OCI-LY7 (cell line): ENCODE measurements around the gene MMP15. TPM values are rescaled to one million over a fixed set of nuclear protein-coding genes. Genes with fewer than 3 reads are reported as not detected.
"Not testable (repeated sequence)": the region's sequence is repeated elsewhere in the genome, so short reads cannot be mapped to it uniquely, and the experiment has no call there.

ENCODE experiments used
- BruUV-seq: library from RNA; stranded (reverse); fragments of 400-500 nt; replicated peaks from 2 replicates; lab custom pipeline; 2021; lab: Mats Ljungman, UMichigan
- CTCF ChIA-PET: fragments of 300-600 bp; sonication (Branson Sonifier 250); formaldehyde crosslinking; loops from one replicate; lab custom pipeline; 2022; ENCODE audit warnings: antibody characterized with exemption; ENCODE audit not compliant: unreplicated experiment; lab: Charles Lee
- POLR2A ChIA-PET: fragments of 300-600 bp; sonication (Branson Sonifier 250); formaldehyde crosslinking; loops from one replicate; lab custom pipeline; 2022; ENCODE audit warnings: antibody characterized with exemption; lab: Charles Lee
- DNase-seq: peaks from one replicate; pipeline ENCODE4 v3.0.0-alpha.2; 2015; ENCODE audit warnings: low spot score
- H2AFZ ChIP-seq: fragments of 200-600 bp; sonication (generic), shearing (Covaris generic); 2 replicates; pipeline ENCODE4 v1.6.1; 2014; ENCODE audit warnings: mild to moderate bottlenecking, antibody characterized with exemption, low read length, moderate library complexity
- H3K27ac ChIP-seq: fragments of 200-600 bp; sonication (generic); 2 replicates; pipeline ENCODE4 v1.5.1; 2014; ENCODE audit warnings: mixed run types, low read depth, mild to moderate bottlenecking, moderate library complexity, low read length, inconsistent platforms; ENCODE audit not compliant: poor library complexity, severe bottlenecking
- H3K36me3 ChIP-seq: fragments of 200-600 bp; sonication (generic); 2 replicates; pipeline ENCODE4 v1.6.1; 2014; ENCODE audit warnings: mild to moderate bottlenecking, antibody characterized with exemption, low read length, moderate library complexity, mixed read lengths; ENCODE audit not compliant: insufficient read depth
- H3K4me1 ChIP-seq: fragments of 200-600 bp; sonication (generic); 2 replicates; pipeline ENCODE4 v1.5.1; 2014; ENCODE audit warnings: mild to moderate bottlenecking, low read length; ENCODE audit not compliant: insufficient read depth, poor library complexity, severe bottlenecking
- H3K4me2 ChIP-seq: fragments of 200-600 bp; sonication (generic); 2 replicates; pipeline ENCODE4 v1.6.1; 2014; ENCODE audit warnings: mild to moderate bottlenecking, low read length
- H3K4me3 ChIP-seq: fragments of 200-600 bp; sonication (generic); 2 replicates; pipeline ENCODE4 v1.5.1; 2014; ENCODE audit warnings: mild to moderate bottlenecking, low read depth, low read length; ENCODE audit not compliant: poor library complexity, severe bottlenecking
- H3K79me2 ChIP-seq: fragments of 200-600 bp; sonication (generic); 2 replicates; pipeline ENCODE4 v1.6.1; 2016; ENCODE audit warnings: low read depth, mild to moderate bottlenecking, low read length, moderate library complexity, mixed read lengths; ENCODE audit not compliant: insufficient read depth
- H3K9me2 ChIP-seq: fragments of 200-600 bp; sonication (generic); 2 replicates; pipeline ENCODE4 v1.6.1; 2016; ENCODE audit warnings: mild to moderate bottlenecking, low read length, mixed read lengths; ENCODE audit not compliant: insufficient read depth
- H3K9me3 ChIP-seq: fragments of 200-600 bp; sonication (generic); 2 replicates; pipeline ENCODE4 v1.6.1; 2014; ENCODE audit warnings: mild to moderate bottlenecking, mixed run types, low read length, mixed read lengths
- H4K20me1 ChIP-seq: fragments of 200-600 bp; sonication (generic); 2 replicates; pipeline ENCODE4 v1.6.1; 2014; ENCODE audit warnings: mild to moderate bottlenecking, antibody characterized with exemption, low read length, moderate library complexity, mixed read lengths; ENCODE audit not compliant: insufficient read depth
- EZH2phosphoT487 ChIP-seq: fragments of 200-600 bp; sonication (generic); IDR thresholded peaks from 2 replicates; pipeline ENCODE4 v1.6.1; 2018; ENCODE audit warnings: low read depth, borderline replicate concordance, mild to moderate bottlenecking, mixed run types, antibody characterized with exemption, low read length, moderate library complexity, mixed read lengths
- intact Hi-C: fragments of 100-400 bp; cut with micrococcal nuclease; formaldehyde crosslinking; loops from one replicate; pipeline ENCODE4 v1.10.0; 2022; ENCODE audit not compliant: unreplicated experiment
- total RNA-seq, 2 experiments: library from RNA; depleted of rRNA in 1 of 2; stranded (reverse); fragments of >200 nt in 1 of 2; shearing (Covaris generic) in 1 of 2; gene quantifications; 2 replicates each; pipeline ENCODE4 v1.2.3, GENCODE V29; 2014 to 2022
- TF ChIP-seq, protein P1 (sequence below): fragments of 200-600 bp; sonication (generic); conservative IDR thresholded peaks from 2 replicates; pipeline ENCODE4 v1.5.1; 2014; ENCODE audit warnings: mild to moderate bottlenecking, antibody characterized with exemption, low read length, moderate library complexity, mixed read lengths

Gene MMP15
- total RNA-seq, 2 experiments from 2014 or later = 0.21 TPM; not detected in 1

DNA sequence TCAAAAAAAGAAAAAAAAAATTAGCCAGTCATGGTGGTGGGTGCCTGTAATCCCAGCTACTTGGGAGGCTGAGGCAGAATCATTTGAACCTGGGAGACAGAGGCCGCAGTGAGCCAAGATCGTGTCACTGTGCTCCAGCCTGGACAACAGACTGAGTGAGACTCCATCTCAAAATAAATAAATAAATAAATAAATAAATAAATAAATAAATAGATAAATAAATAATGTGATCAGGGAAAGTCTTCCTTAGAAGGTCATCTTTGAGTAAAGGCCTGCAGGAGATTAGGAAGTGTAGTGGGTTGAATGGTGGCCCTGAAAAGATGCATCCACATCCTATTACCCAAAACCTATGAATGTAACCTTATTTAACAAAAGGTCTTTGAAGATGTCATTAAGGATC lies 47.5 kb downstream of the MMP15 start:
- H4K20me1 ChIP-seq, H3K36me3 ChIP-seq, POLR2A ChIA-PET, H3K4me2 ChIP-seq, H3K27ac ChIP-seq, H2AFZ ChIP-seq, intact Hi-C loops, H3K4me1 ChIP-seq, BruUV-seq, H3K9me3 ChIP-seq, H3K4me3 ChIP-seq, H3K9me2 ChIP-seq, CTCF ChIA-PET, DNase-seq, H3K79me2 ChIP-seq: not testable (repeated sequence)

- no TSS peak for BruUV-seq
- Histone ChIP-seq H4K20me1 (no peaks in the 10 kb centered on the region), H3K4me1 (no peaks in the 10 kb centered on the region), H3K27ac (no peak overlapping the region), H2AFZ (no peak overlapping the region), H3K79me2 (no peaks in the 10 kb centered on the region), H3K36me3 (no peaks in the 10 kb centered on the region), H3K4me3 (no peak overlapping the region), H3K9me2 (no peaks in the 10 kb centered on the region), H3K9me3 (no peaks in the 10 kb centered on the region; the same call in 1 of the 2 replicates), H3K4me2 (no peak overlapping the region)
- DNase-seq = no peak
- POLR2A ChIA-PET = interaction anchor here (0.6 kb wide), 1 partner anchor 140 kb away, joined by 3 read pairs; no protein-coding TSS in a partner anchor
- intact Hi-C loops = no loop called here
- TF ChIP-seq, protein P1, sequence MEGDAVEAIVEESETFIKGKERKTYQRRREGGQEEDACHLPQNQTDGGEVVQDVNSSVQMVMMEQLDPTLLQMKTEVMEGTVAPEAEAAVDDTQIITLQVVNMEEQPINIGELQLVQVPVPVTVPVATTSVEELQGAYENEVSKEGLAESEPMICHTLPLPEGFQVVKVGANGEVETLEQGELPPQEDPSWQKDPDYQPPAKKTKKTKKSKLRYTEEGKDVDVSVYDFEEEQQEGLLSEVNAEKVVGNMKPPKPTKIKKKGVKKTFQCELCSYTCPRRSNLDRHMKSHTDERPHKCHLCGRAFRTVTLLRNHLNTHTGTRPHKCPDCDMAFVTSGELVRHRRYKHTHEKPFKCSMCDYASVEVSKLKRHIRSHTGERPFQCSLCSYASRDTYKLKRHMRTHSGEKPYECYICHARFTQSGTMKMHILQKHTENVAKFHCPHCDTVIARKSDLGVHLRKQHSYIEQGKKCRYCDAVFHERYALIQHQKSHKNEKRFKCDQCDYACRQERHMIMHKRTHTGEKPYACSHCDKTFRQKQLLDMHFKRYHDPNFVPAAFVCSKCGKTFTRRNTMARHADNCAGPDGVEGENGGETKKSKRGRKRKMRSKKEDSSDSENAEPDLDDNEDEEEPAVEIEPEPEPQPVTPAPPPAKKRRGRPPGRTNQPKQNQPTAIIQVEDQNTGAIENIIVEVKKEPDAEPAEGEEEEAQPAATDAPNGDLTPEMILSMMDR = no peak
- no peak for TF ChIP-seq EZH2phosphoT487
- CTCF ChIA-PET = no interaction called here
These were observed 49.1 kb downstream of the MMP15 start for GRCh38 chr16:58074657-58075056.

DNA sequence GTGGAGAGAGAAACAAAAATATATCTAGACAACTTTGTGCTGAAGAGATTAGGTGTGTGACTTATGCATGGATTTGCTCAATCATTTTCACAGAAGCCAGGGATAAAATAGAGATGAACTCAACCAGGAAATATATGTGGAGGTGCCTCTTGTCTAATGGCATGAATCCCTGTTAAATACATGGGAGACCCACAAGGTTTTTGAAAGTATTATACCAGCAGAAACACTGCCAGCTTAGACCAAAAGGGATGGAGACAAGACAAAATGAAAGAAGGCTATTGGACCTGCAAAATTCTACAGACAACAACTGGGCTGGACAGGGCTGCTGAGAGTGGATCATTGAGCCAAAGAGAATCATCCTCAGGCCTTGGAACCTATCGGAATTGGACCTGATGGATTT lies 51.0 kb downstream of the MMP15 start:
- ChIA-PET POLR2A (no interaction called here), CTCF (no interaction called here)
- no TSS peak for BruUV-seq

More for the DNA sequence above, 51.0 kb downstream of the MMP15 start:
- H3K9me3 ChIP-seq = no peaks in the 10 kb centered on the region; the same call in 1 of the 2 replicates
- H3K9me2 ChIP-seq = no peaks in the 10 kb centered on the region
- TF ChIP-seq EZH2phosphoT487 = no peak
- TF ChIP-seq, protein P1 = no peak
- DNase-seq = no peak
- H3K27ac ChIP-seq = no peak overlapping the region
- H3K4me1 ChIP-seq = peaks cover 9% of the 10 kb centered on the region
- no peaks in the 10 kb centered on the region for H3K79me2 ChIP-seq
- H2AFZ ChIP-seq = no peak overlapping the region
- H3K4me2 ChIP-seq = no peak overlapping the region
- intact Hi-C loops = no loop called here
- no peak overlapping the region for H3K4me3 ChIP-seq
- H4K20me1 ChIP-seq = no peaks in the 10 kb centered on the region
- H3K36me3 ChIP-seq = no peaks in the 10 kb centered on the region
